Peyer's patch (tissue), 4 donors: ENCODE measurements around the gene PHACTR3. TPM values are rescaled to one million over a fixed set of nuclear protein-coding genes. Genes with fewer than 3 reads are reported as not detected.

ENCODE experiments used
- DNase-seq, 3 donors: peaks; one replicate each; pipeline ENCODE4 v3.0.0-alpha.2; 2017 to 2019
- H3K27ac ChIP-seq, 4 donors: fragments of 200-600 bp; sonication (generic); one replicate each; pipeline ENCODE4 v1.5.1; 2016 to 2019
- H3K27me3 ChIP-seq, 2 donors: fragments of 200-600 bp; sonication (generic); one replicate each; pipeline ENCODE4 v1.5.1; 2019
- H3K36me3 ChIP-seq, 3 donors: fragments of 200-600 bp; sonication (generic); one replicate each; pipeline ENCODE4 v1.5.1; 2016 to 2019
- H3K4me1 ChIP-seq, 4 donors: fragments of 200-600 bp; sonication (generic); one replicate each; pipeline ENCODE4 v1.5.1; 2016 to 2019
- H3K4me3 ChIP-seq, 4 donors: fragments of 200-600 bp; sonication (generic); 1 replicate in 3 of 4; 2 replicates in 1 of 4; pipeline ENCODE4 v1.5.1; 2016 to 2019; ENCODE audit warnings: mild to moderate bottlenecking in 1 of 4
- H3K9me3 ChIP-seq, 4 donors: fragments of 200-600 bp; sonication (generic); one replicate each; pipeline ENCODE4 v1.5.1; 2016 to 2019; ENCODE audit warnings: mild to moderate bottlenecking in 1 of 4
- POLR2A ChIP-seq, 2 donors: fragments of 450-650 bp; IDR thresholded peaks; one replicate each; pipeline ENCODE4 v1.5.1; 2017; ENCODE audit warnings: antibody characterized with exemption in 2 of 2, mild to moderate bottlenecking in 2 of 2, moderate library complexity in 2 of 2
- total RNA-seq, 4 donors: library from RNA; depleted of rRNA; stranded (reverse); fragments of >200 nt; gene quantifications; one replicate each; pipeline ENCODE4 v1.1.0, GENCODE V29; 2016
- TF ChIP-seq, protein P1 (sequence below), 6 experiments: fragments of 450-650 bp in 4 of 6; fragments of 200-600 bp in 2 of 6; sonication (generic) in 1 of 6; IDR thresholded peaks; one replicate each; pipeline ENCODE4 v1.5.1; 2017 to 2019; ENCODE audit warnings: antibody characterized with exemption in 6 of 6, mild to moderate bottlenecking in 3 of 6, moderate library complexity in 1 of 6

PHACTR3 gene
- total RNA-seq, 4 donors from 2014 or later, result 14.9 to 31.5 (median 22.9) TPM

DNA sequence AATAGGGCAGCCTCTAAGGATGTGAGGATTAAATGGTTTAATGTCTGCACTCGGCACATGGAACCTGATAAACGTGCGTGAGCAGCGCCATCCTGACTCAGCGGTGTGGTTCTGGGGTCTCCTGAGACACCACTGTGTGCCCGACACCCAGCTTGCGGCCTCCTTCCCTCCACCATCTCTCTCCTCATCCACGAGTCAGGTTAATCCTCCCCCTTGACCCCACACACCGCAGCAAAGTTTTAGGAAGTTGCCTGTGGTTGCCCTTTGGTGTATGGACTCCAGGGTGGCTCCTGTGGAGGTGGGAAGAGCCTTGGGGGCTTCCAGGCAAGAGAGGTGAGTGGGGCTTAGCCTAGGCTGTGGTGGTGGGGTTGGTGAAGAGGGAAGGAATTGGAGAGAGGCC lies 68.2 kb downstream of the PHACTR3 start:
- Histone ChIP-seq H3K4me3 (no peak overlapping the region), H3K36me3 (no peaks in the 10 kb centered on the region), H3K4me1 (no peaks in the 10 kb centered on the region), H3K27me3 (no peaks in the 10 kb centered on the region), H3K27ac (no peak overlapping the region), H3K9me3 (no peaks in the 10 kb centered on the region)
- TF ChIP-seq, protein P1, sequence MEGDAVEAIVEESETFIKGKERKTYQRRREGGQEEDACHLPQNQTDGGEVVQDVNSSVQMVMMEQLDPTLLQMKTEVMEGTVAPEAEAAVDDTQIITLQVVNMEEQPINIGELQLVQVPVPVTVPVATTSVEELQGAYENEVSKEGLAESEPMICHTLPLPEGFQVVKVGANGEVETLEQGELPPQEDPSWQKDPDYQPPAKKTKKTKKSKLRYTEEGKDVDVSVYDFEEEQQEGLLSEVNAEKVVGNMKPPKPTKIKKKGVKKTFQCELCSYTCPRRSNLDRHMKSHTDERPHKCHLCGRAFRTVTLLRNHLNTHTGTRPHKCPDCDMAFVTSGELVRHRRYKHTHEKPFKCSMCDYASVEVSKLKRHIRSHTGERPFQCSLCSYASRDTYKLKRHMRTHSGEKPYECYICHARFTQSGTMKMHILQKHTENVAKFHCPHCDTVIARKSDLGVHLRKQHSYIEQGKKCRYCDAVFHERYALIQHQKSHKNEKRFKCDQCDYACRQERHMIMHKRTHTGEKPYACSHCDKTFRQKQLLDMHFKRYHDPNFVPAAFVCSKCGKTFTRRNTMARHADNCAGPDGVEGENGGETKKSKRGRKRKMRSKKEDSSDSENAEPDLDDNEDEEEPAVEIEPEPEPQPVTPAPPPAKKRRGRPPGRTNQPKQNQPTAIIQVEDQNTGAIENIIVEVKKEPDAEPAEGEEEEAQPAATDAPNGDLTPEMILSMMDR (IDR thresholded peaks at IDR 0.05), result no peak
- no peak for TF ChIP-seq POLR2A (IDR thresholded peaks at IDR 0.05)
- no peak for DNase-seq

GRCh38 chr20:59673288-59673997 lies 69.1 kb downstream of the PHACTR3 start:
- Histone ChIP-seq H3K4me1 (no peaks in the 10 kb centered on the region), H3K9me3 (no peaks in the 10 kb centered on the region), H3K36me3 (no peaks in the 10 kb centered on the region), H3K4me3 (no peak overlapping the region), H3K27me3 (no peaks in the 10 kb centered on the region), H3K27ac (no peak overlapping the region)
- no peak for DNase-seq
- TF ChIP-seq POLR2A (IDR thresholded peaks at IDR 0.05), result no peak
- TF ChIP-seq, protein P1 (IDR thresholded peaks at IDR 0.05), result no peak

DNA sequence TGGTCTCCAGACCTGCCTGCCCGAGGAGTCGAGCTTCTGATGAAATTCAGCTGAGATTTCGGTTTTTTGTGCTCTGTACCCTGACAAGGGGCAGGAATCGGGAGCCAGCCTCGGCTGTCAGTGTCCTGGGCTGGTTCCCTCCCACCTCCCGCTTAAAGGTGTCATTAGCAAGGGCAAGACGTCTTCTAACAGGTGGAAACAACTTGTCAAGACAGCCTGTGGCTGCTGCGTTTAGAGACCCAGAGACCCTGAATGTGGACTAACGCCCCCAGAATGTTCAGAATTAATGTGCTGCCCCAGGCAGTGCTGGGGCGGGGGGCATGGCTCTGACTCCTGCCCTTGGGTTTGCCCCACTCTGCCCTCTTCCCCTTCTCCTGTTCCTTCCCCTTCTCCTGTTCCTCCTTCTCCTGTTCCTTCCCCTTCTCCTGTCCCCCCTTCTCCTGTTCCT lies 69.7 kb downstream of the PHACTR3 start:
- TF ChIP-seq POLR2A (IDR thresholded peaks at IDR 0.05), result no peak
- TF ChIP-seq, protein P1 (IDR thresholded peaks at IDR 0.05), result no peak
- no peaks in the 10 kb centered on the region for H3K27me3 ChIP-seq

DNA sequence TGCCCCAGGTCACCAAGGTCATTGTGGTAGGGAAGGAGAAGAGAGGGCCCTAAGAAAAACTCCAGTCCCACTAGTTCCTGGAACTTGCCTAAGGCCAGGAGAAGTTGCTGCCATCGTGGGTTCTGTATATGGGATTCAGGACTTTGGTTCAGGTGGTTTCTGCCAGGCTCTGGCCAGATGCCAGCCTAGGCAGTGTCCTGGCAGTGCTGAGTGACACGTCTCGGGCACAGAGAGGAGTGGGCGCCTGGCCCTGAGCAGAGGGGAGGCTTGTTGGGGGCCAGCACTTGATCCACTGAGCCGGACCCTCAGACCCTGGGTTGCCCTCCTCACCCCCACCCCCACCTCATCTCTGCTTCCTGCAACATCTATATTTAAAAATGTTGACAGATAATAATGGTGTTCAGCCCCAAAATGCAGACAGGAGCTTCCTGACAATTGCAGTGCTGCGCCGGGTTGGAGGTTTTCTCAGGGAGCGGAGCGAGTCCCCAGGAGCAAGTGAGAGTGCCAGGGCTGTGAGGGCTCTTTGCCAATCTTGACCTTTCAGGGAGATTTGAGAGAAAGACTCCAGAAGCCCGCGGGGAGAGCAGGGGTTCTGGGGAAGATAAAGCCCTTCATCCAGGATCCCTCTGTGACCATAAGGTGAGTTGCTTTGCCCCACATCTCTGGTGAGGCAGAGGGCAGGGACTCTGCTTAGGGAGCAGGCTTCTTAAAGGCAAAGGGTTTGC lies 71.9 kb downstream of the PHACTR3 start:
- Histone ChIP-seq H3K27ac (no peak overlapping the region), H3K9me3 (no peaks in the 10 kb centered on the region), H3K27me3 (no peaks in the 10 kb centered on the region), H3K36me3 (no peaks in the 10 kb centered on the region), H3K4me3 (no peak overlapping the region), H3K4me1 (no peaks in the 10 kb centered on the region)
- TF ChIP-seq POLR2A (IDR thresholded peaks at IDR 0.05), result no peak
- TF ChIP-seq, protein P1 (IDR thresholded peaks at IDR 0.05), result no peak
- DNase-seq, result no peak

More for the DNA sequence above, 69.7 kb downstream of the PHACTR3 start:
- no peak for DNase-seq
- no peaks in the 10 kb centered on the region for H3K36me3 ChIP-seq
- H3K4me3 ChIP-seq, result no peak overlapping the region
- H3K9me3 ChIP-seq, result no peaks in the 10 kb centered on the region
- H3K4me1 ChIP-seq, result no peaks in the 10 kb centered on the region
- H3K27ac ChIP-seq, result no peak overlapping the region

- Histone ChIP-seq H3K4me1 (no peaks in the 10 kb centered on the region), H3K9me3 (no peaks in the 10 kb centered on the region), H3K36me3 (no peaks in the 10 kb centered on the region), H3K27ac (no peak overlapping the region), H3K4me3 (no peak overlapping the region), H3K27me3 (no peaks in the 10 kb centered on the region)
- TF ChIP-seq, protein P1 (IDR thresholded peaks at IDR 0.05), result no peak
- no peak for TF ChIP-seq POLR2A (IDR thresholded peaks at IDR 0.05)
- no peak for DNase-seq
Measured at GRCh38 chr20:59676851-59677182, 72.5 kb downstream of the PHACTR3 start.
